ACHN (cell line): ENCODE data around the gene ANO4.
"Not testable (repeated sequence)": the region's sequence is repeated elsewhere in the genome, so short reads cannot be mapped to it uniquely, and the experiment has no call there.

Experiments used
- DNase-seq: peaks from one replicate; pipeline ENCODE4 v3.0.0-alpha.2; 2015
- in situ Hi-C: cut with HindIII; loops from 2 replicates; pipeline ENCODE4 v1.10.0; 2017; ENCODE audit warnings: low sequenced_read_pairs, low pct_ligation_motif_present, low pct_unique_long_range_greater_than_20kb

Gene ANO4

GRCh38 chr12:100919116-100919515, 124.5 kb downstream of the ANO4 start:
- no peak for DNase-seq
- in situ Hi-C loops, result no loop called here

- in situ Hi-C loops, result no loop called here
- DNase-seq, result no peak
These were observed 125.9 kb downstream of the ANO4 start for GRCh38 chr12:100920493-100920892.

- in situ Hi-C loops, result no loop called here
- peak; percentile 79 for DNase-seq
These were observed 132.2 kb downstream of the ANO4 start for GRCh38 chr12:100926669-100927248.

GRCh38 chr12:100927826-100928225, 133.2 kb downstream of the ANO4 start:
- peak; percentile 77 for DNase-seq
- in situ Hi-C loops, result no loop called here

- DNase-seq, result no peak
- in situ Hi-C loops, result no loop called here
These were observed 138.0 kb downstream of the ANO4 start for GRCh38 chr12:100932571-100932970.

- in situ Hi-C loops, DNase-seq: not testable (repeated sequence)
These were observed 139.0 kb downstream of the ANO4 start for GRCh38 chr12:100933531-100933930.

- in situ Hi-C loops, result no loop called here
- no peak for DNase-seq
These were observed 141.4 kb downstream of the ANO4 start for GRCh38 chr12:100935929-100936328.

GRCh38 chr12:100936661-100937060, 142.1 kb downstream of the ANO4 start:
- in situ Hi-C loops, result no loop called here
- DNase-seq, result no peak

GRCh38 chr12:100940503-100940902, 145.9 kb downstream of the ANO4 start:
- DNase-seq, result no peak
- in situ Hi-C loops, result no loop called here

GRCh38 chr12:100942984-100943749, 148.6 kb downstream of the ANO4 start:
- in situ Hi-C loops, result no loop called here
- DNase-seq, result no peak

GRCh38 chr12:100951756-100952155, 157.2 kb downstream of the ANO4 start:
- in situ Hi-C loops, result no loop called here
- peak; percentile 19 for DNase-seq

GRCh38 chr12:100953217-100953616, 158.6 kb downstream of the ANO4 start:
- in situ Hi-C loops, result no loop called here
- DNase-seq, result no peak

- in situ Hi-C loops, result no loop called here
- no peak for DNase-seq
These were observed 159.1 kb downstream of the ANO4 start for GRCh38 chr12:100953677-100954076.

GRCh38 chr12:100954118-100954517, 159.5 kb downstream of the ANO4 start:
- no peak for DNase-seq
- in situ Hi-C loops, result no loop called here

GRCh38 chr12:100955139-100955538, 160.6 kb downstream of the ANO4 start:
- DNase-seq, result peak; percentile 70
- in situ Hi-C loops, result no loop called here

- no peak for DNase-seq
- in situ Hi-C loops, result no loop called here
These were observed 161.8 kb downstream of the ANO4 start for GRCh38 chr12:100956311-100956852.

- DNase-seq, result no peak
- in situ Hi-C loops, result no loop called here
These were observed 164.9 kb downstream of the ANO4 start for GRCh38 chr12:100959481-100959880.

- no peak for DNase-seq
- in situ Hi-C loops, result no loop called here
These were observed 167.6 kb downstream of the ANO4 start for GRCh38 chr12:100962086-100962712.

- in situ Hi-C loops, result no loop called here
These were observed 168.8 kb downstream of the ANO4 start for GRCh38 chr12:100963381-100963780.

GRCh38 chr12:100964028-100964427, 169.5 kb downstream of the ANO4 start:
- no peak for DNase-seq
- in situ Hi-C loops, result no loop called here

More at GRCh38 chr12:100963381-100963780, 168.8 kb downstream of the ANO4 start:
- no peak for DNase-seq
